Stimulated activated CD4-positive, alpha-beta T cell treated with anti-CD3 and anti-CD28 coated beads, Interleukin-1b, Interleukin-23, amount 100 ng/mL, for 24 hours (primary cell): Measurements from ENCODE around the gene C1orf159.
"Not testable (repeated sequence)": the region's sequence is repeated elsewhere in the genome, so short reads cannot be mapped to it uniquely, and the experiment has no call there.

Experiments
- DNase-seq, 4 experiments: peaks; one replicate each; pipeline ENCODE4 v3.0.0-alpha.2; 2020; ENCODE audit warnings: low read depth in 4 of 4, low spot score in 1 of 4

C1orf159 gene

GRCh38 chr1:1115786-1116700 is at the start of gene C1orf159:
Gene C1orf159, minus strand, starts transcription at chr1:1116089. Its CDS starts 24,546 bp downstream, at chr1:1091543.
- peak; percentile 95 to 98 (median 97) for DNase-seq

DNA sequence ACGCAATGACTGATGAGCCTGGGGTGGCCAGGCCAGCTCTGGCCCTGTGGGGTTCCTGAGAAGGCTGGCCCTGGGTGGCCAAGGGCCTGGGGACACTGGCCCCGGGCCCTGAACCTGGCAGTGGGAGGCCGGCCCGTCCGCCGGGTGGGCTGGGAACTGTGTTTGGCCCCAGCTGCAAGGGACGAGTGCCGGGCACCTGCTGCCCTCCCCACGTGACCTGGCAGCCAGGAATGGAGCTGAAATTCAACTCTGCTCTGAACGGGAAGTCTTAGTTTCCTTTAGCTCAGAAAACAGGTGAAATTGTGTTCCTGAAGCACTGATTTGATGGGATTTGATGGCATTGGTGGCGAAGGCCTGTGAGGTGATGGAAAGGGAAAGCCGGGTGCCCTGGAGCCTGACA is 49.6 kb upstream of the C1orf159 start:
- no peak for DNase-seq

DNA sequence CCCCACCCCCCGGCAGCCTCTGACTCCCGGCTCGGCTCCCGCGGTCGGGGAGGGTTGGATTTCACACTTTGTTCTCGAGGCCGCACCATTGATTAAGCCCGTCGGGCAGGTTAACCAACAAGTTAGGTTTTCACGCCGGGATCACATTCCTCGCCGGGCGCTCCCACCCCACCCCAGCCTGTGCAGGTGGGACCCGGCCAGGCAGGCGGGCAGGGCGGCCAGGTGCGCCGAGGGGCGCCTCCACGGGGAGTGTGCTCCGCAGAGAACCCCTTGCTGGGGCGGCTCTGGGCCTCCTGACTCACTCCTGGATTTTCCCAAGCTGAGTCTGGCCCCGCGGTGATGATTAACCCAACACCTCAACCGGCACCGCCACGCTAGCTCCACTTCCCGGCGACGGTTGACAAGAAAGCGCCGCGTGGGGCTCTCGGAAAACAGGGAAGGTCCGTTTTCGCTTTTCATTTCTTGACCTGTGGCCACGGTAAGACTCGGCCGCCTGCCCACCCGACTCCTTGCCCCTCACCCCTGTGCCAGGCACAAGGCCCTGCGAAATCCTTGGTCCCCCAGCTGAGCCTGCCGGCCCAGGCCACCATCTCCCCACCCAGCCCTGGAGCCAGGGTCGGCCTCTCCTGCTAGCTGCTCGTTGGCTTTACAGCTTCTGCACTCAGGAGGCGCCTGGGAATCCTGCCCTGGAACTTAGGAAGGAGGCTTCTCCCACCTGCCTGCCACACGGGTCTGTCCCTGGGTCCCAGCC is 49.0 kb upstream of the C1orf159 start:
- no peak for DNase-seq

DNA sequence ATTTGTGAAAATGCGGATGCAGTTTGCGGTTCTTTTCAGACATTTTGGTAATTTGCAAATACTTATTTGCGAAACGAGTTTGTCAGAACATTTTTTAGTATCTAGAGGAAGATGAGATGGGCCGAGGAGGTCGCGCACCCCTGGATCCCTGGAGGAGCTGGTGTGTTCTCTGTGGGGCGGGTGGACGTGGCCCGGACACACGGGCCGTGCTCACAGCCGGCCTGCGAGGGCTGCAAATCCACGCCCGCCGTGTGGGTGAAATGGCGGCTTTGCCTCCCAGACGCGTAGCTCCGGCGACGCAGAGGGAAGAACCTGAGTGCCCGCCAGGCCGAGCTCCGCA is 48.4 kb upstream of the C1orf159 start:
- no peak for DNase-seq

GRCh38 chr1:1163538-1164070 is 47.7 kb upstream of the C1orf159 start:
- DNase-seq: no peak

DNA sequence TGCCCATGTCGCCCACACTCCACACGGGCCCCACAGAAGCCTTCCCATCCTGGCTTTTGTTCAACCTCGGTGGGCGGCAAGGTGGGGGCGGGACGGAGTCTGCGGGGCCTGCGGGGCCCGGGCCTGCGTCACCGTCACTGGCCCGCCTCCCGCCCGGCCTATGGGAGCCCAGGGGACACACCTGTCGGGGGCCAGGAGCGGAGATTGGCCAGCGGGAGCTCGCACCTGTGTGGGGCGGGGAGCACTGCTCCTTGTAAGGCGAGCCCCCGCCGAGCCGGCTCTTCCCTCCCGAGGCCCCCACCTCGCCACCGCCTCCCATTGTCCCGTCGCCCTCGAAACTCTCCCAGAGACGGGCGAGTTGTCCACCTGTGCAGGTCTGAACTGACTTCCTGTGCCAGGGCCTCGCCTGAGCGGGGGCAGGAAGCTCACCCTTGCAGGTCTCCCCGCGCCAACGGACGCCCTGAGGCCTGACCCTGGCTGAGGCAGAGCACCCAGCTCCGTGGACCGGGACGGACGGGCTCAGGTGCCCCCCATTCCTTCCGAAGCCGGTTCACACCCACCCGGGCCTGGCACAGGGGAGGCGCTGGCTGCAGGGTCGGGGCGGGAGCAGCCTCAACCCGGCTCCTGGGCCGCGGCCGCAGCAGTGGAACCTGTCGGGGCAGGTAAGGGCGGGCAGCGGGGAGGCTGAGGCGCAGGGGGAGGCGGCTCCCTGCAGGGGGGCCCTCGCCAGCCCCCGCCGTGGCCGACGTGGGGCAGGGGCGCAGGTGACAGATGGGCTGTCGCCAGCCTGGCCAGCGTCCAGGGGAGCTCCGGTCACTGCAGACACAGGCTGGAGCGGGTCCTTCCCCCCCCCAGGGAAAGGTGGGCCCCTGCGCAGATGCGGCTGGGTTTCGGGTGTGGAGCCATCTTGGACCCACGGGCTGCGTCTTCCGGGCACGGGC is 47.0 kb upstream of the C1orf159 start:
- no peak for DNase-seq

DNA sequence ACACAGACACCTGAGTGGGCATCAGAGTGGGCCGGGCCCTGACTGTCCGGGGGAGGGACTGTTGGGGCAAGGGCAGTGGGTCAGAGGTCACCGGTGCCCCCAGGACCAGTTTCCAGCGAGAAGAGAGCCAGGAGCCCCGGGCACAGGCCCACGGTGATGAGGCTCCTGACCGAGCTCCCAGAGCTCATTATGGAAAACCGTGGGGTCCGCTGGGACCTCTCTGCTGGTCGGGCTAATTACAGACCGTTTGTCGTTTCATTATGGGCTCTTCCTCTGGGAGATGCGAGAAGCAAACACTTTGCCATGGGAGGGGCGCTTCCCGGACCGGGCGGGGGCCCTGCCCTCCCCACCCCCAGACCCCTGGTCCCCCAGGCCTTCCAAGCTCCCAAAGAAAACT is 45.8 kb upstream of the C1orf159 start:
- DNase-seq: no peak

- no peak for DNase-seq
Measured at GRCh38 chr1:1161078-1161682, 45.3 kb upstream of the C1orf159 start.

DNA sequence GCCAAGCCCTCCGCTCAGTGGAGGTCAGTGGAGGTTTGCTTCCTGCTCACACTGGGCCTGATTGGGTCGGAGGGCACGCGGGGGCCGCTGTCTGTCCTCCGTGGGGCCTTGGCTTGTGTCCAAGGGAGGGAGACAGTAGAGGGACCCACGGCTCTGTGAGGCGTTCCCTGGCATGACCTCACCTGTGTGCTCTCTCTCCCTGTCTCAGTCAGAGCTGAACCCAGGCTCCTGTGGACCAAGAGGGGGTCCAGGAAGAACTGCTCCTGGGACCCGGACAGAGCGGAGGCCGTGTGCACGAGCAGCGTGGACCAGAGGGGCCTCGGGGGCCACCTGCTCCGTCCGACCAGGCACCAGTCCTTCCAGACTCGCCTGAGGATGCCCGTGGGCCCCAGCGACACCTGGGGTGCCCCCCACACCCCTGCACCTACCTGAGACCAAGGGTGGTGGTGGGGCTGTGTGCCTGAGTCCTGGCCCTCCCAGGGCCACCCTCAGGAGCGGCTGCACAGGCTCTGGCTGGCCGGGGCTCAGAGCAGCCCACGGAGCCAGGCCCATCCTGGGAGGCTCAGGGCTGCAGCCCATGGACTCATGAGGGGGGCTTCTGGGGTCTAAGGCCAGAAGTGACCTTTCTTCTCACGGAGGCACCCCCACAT is 44.5 kb upstream of the C1orf159 start:
- no peak for DNase-seq

GRCh38 chr1:1157914-1158710 is 42.2 kb upstream of the C1orf159 start:
- no peak for DNase-seq

DNA sequence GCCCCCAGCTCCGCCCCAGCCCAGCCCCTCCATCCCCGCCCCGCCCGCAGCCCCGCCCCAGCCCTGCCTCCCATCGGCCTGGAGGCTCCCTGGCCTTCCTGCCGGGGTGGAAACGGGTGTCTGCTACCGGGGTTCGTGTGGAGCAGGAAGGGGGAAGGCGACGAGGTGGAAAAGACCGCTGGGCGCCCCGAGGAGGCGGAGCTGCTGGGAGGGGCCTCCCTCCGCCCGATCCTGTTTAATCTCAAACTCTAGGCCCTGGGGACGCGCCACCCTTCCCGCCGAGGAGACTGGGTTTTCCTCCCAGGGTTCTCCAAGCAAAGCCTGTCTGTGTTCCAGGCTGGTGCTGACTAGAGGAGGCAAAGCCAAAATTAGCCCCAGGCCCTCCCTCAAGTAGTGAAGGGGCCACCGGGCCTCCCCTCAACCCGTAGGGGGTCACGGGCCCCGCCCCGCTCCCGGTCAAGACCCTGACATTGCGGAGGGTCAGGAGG is 41.6 kb upstream of the C1orf159 start:
- DNase-seq: peak in 3 of 4 experiments; percentile 37 to 69 (median 42)

DNA sequence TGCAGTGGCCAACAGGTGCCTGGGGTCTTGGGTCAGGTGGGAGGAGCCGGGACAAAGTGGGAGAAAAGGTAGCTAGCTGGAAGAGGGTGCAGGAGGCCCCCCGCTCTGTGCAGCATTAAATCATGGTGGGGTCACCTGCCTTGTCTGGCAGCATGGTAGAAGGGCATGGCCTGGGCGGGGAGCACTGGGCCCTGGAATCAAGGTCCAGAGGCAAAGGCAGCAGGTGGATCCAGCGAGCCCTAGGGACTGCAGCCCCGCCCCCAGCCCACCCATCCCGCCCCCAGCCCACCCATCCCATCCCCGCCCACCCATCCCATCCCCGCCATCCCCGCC is 41.1 kb upstream of the C1orf159 start:
- DNase-seq: no peak

GRCh38 chr1:1156140-1157032 is 40.5 kb upstream of the C1orf159 start:
- no peak for DNase-seq

GRCh38 chr1:1155258-1155657 is 39.4 kb upstream of the C1orf159 start:
- no peak for DNase-seq

- no peak for DNase-seq
Measured at GRCh38 chr1:1153874-1154273, 38.0 kb upstream of the C1orf159 start.

- DNase-seq: not testable (repeated sequence)
Measured at GRCh38 chr1:1153215-1153614, 37.3 kb upstream of the C1orf159 start.

GRCh38 chr1:1152431-1152830 is 36.5 kb upstream of the C1orf159 start:
- not testable (repeated sequence) for DNase-seq

- no peak for DNase-seq
Measured at GRCh38 chr1:1151306-1151705, 35.4 kb upstream of the C1orf159 start.
